Measurements from ENCODE around the gene RCBTB1.
A peak's percentile ranks its signal among the peaks of the same experiment; 100 is the strongest.
"Not testable (repeated sequence)": the region's sequence is repeated elsewhere in the genome, so short reads cannot be mapped to it uniquely, and the experiment has no call there.

The RCBTB1 gene

GRCh38 chr13:49527123-49527522 is 58.2 kb downstream of the RCBTB1 start:
- no peak for FAIRE-seq
- DNase-seq (ENCODE audit: extremely low spot score, insufficient read length, low read depth): no peak

- DNase-seq (ENCODE audit: extremely low spot score, insufficient read length, low read depth): no peak
- no peak for FAIRE-seq
These were observed 60.4 kb downstream of the RCBTB1 start for GRCh38 chr13:49524740-49525501.

- no peak for DNase-seq (ENCODE audit: extremely low spot score, insufficient read length, low read depth)
- FAIRE-seq: no peak
These were observed 64.1 kb downstream of the RCBTB1 start for GRCh38 chr13:49521224-49521623.

- no peak for FAIRE-seq
- DNase-seq (ENCODE audit: extremely low spot score, insufficient read length, low read depth): no peak
These were observed 67.9 kb downstream of the RCBTB1 start for GRCh38 chr13:49517461-49517860.

- DNase-seq (ENCODE audit: extremely low spot score, insufficient read length, low read depth) (no peak), FAIRE-seq (no peak)
These were observed 68.9 kb downstream of the RCBTB1 start for GRCh38 chr13:49516467-49516866.

- DNase-seq (ENCODE audit: extremely low spot score, insufficient read length, low read depth) (no peak), FAIRE-seq (no peak)
These were observed 72.8 kb downstream of the RCBTB1 start for GRCh38 chr13:49512578-49512977.

GRCh38 chr13:49503951-49504350 is 81.4 kb downstream of the RCBTB1 start:
- no peak for DNase-seq (ENCODE audit: extremely low spot score, insufficient read length, low read depth)
- FAIRE-seq: no peak

GRCh38 chr13:49502954-49503353 is 82.4 kb downstream of the RCBTB1 start:
- DNase-seq (ENCODE audit: extremely low spot score, insufficient read length, low read depth) (no peak), FAIRE-seq (no peak)

GRCh38 chr13:49499889-49500660 is 85.3 kb downstream of the RCBTB1 start:
- peak; percentile 53 for FAIRE-seq
- DNase-seq (ENCODE audit: extremely low spot score, insufficient read length, low read depth): no peak

GRCh38 chr13:49498206-49498605 is 87.2 kb downstream of the RCBTB1 start:
- DNase-seq (ENCODE audit: extremely low spot score, insufficient read length, low read depth) (no peak), FAIRE-seq (no peak)

GRCh38 chr13:49497272-49497671 is 88.1 kb downstream of the RCBTB1 start:
- FAIRE-seq: no peak
- no peak for DNase-seq (ENCODE audit: extremely low spot score, insufficient read length, low read depth)

- peak; percentile 57 for FAIRE-seq
- not testable (repeated sequence) for DNase-seq (ENCODE audit: extremely low spot score, insufficient read length, low read depth)
These were observed 88.5 kb downstream of the RCBTB1 start for GRCh38 chr13:49496837-49497236.

GRCh38 chr13:49495783-49496762 is 89.3 kb downstream of the RCBTB1 start, which contains the start of gene PHF11:
Gene PHF11, plus strand, starts transcription at chr13:49495953. Its CDS starts 49 bp downstream, at chr13:49496002.
- FAIRE-seq (peak; percentile 96), DNase-seq (ENCODE audit: extremely low spot score, insufficient read length, low read depth) (peak; percentile 77)

GRCh38 chr13:49494645-49495044 is 90.7 kb downstream of the RCBTB1 start:
- no peak for DNase-seq (ENCODE audit: extremely low spot score, insufficient read length, low read depth)
- FAIRE-seq: peak; percentile 53

GRCh38 chr13:49488563-49488962 is 96.8 kb downstream of the RCBTB1 start:
- no peak for FAIRE-seq
- no peak for DNase-seq (ENCODE audit: extremely low spot score, insufficient read length, low read depth)
